Naive B cell (primary cell): ENCODE measurements around the gene DPP10. TPM values are rescaled to one million over a fixed set of nuclear protein-coding genes. Genes with fewer than 3 reads are reported as not detected.
A peak's percentile ranks its signal among the peaks of the same experiment; 100 is the strongest.
"Not testable (repeated sequence)": the region's sequence is repeated elsewhere in the genome, so short reads cannot be mapped to it uniquely, and the experiment has no call there.

Experiments
- ATAC-seq, 2 donors: fragments of 150-1000 bp; cut with Tn5 transposase; 2 replicates each; pipeline ENCODE4 v1.10.0; 2021; ENCODE audit warnings: low read depth in 2 of 2, mild to moderate bottlenecking in 2 of 2, moderate library complexity in 2 of 2
- DNase-seq: peaks from one replicate; pipeline ENCODE4 v3.0.0; 2022
- H3K27ac Mint-ChIP-seq, 6 donors: one replicate each; pipeline ENCODE4 v1.8.0; 2020 to 2022; ENCODE audit warnings: mild to moderate bottlenecking in 6 of 6, mixed read lengths in 6 of 6, moderate library complexity in 5 of 6, inconsistent platforms in 2 of 6
- H3K27me3 Mint-ChIP-seq, 3 donors: one replicate each; pipeline ENCODE4 v1.8.0; 2021 to 2022; ENCODE audit warnings: mixed read lengths in 3 of 3, mild to moderate bottlenecking in 1 of 3
- H3K36me3 Mint-ChIP-seq, 2 donors: one replicate each; pipeline ENCODE4 v1.8.0; 2020 to 2022; ENCODE audit warnings: mixed read lengths in 2 of 2, inconsistent platforms in 1 of 2, mild to moderate bottlenecking in 1 of 2
- H3K4me1 Mint-ChIP-seq, 3 donors: one replicate each; pipeline ENCODE4 v1.8.0; 2020 to 2022; ENCODE audit warnings: mixed read lengths in 3 of 3, inconsistent platforms in 1 of 3, mild to moderate bottlenecking in 1 of 3, moderate library complexity in 1 of 3
- H3K4me3 Mint-ChIP-seq, 8 donors: one replicate each; pipeline ENCODE4 v1.8.0; 2020 to 2022; ENCODE audit warnings: mild to moderate bottlenecking in 8 of 8, mixed read lengths in 8 of 8, moderate library complexity in 8 of 8, inconsistent platforms in 2 of 8
- H3K9me3 Mint-ChIP-seq, 7 donors: one replicate each; pipeline ENCODE4 v1.8.0; 2020 to 2022; ENCODE audit warnings: mixed read lengths in 7 of 7, mild to moderate bottlenecking in 5 of 7, inconsistent platforms in 2 of 7, moderate library complexity in 1 of 7
- polyA plus RNA-seq, 6 donors: library from polyadenylated mRNA; unstranded; fragments of 300-500 nt; fragmentation: Illumina TruSeq; gene quantifications; one replicate each; pipeline ENCODE4 v1.2.3, GENCODE V29; 2021; ENCODE audit warnings: low read depth in 6 of 6

Gene DPP10
- polyA plus RNA-seq, 6 donors from 2014 or later = not detected

GRCh38 chr2:114464961-114465706 lies 22.7 kb downstream of the DPP10 start:
- ATAC-seq (no peak), DNase-seq (no peak)
- Mint-ChIP-seq H3K4me3 (no peak overlapping the region), H3K4me1 (no peaks in the 10 kb centered on the region), H3K9me3 (peaks cover 0 to 2% (median 0%) of the 10 kb centered on the region in 7 donors), H3K27me3 (peaks cover 0 to 8% (median 0%) of the 10 kb centered on the region in 3 donors), H3K36me3 (no peaks in the 10 kb centered on the region), H3K27ac (no peak overlapping the region)

DNA sequence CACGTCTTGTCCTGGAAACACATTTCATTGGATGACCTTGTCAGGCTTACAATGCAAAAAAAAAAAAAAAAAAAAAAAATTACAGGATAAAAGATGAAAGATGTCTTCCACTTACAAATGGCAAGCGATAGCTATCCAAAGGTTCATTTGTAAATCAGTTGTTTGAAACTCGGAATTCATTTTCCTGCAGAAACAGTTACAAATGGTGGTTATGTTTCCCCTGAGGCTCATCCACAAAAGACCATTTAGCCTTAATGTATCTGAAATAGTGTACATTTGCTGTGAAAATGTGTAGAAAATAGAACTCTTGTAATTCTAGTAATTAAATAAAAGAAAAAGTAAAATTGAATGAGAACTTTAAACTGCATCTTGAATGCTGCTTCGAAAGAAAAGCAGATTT lies 25.9 kb downstream of the DPP10 start:
- no peak for ATAC-seq
- no peak overlapping the region for H3K27ac Mint-ChIP-seq
- no peak overlapping the region for H3K4me3 Mint-ChIP-seq
- no peak for DNase-seq
- no peaks in the 10 kb centered on the region for H3K4me1 Mint-ChIP-seq
- no peaks in the 10 kb centered on the region for H3K36me3 Mint-ChIP-seq
- peaks cover 0 to 5% (median 0%) of the 10 kb centered on the region in 3 donors for H3K27me3 Mint-ChIP-seq
- peaks cover 0 to 2% (median 0%) of the 10 kb centered on the region in 7 donors for H3K9me3 Mint-ChIP-seq

DNA sequence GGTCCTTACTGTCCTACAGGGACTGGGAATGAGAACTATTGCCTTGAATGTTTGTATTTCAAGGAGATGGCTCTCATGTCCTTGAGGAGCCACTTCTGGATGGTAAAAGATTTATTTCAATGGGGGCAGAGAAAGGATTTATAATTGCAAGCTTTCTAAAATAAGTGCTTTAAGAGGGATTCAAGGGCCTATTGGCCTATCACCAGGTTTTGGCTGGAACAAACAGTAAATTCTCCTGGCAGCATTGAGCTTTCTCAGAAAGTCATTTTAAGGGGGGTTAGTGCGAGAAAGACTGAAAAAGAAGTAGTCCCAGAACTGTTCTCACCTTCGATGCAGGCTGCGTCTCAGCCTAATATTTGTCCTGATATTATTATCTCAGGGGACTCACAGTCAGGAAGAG lies 29.8 kb downstream of the DPP10 start:
- ATAC-seq (no peak), DNase-seq (no peak)
- H3K36me3 Mint-ChIP-seq = no peaks in the 10 kb centered on the region
- H3K4me3 Mint-ChIP-seq = no peak overlapping the region
- H3K27me3 Mint-ChIP-seq = no peaks in the 10 kb centered on the region
- H3K4me1 Mint-ChIP-seq = no peaks in the 10 kb centered on the region
- H3K9me3 Mint-ChIP-seq = no peaks in the 10 kb centered on the region
- H3K27ac Mint-ChIP-seq = no peak overlapping the region

DNA sequence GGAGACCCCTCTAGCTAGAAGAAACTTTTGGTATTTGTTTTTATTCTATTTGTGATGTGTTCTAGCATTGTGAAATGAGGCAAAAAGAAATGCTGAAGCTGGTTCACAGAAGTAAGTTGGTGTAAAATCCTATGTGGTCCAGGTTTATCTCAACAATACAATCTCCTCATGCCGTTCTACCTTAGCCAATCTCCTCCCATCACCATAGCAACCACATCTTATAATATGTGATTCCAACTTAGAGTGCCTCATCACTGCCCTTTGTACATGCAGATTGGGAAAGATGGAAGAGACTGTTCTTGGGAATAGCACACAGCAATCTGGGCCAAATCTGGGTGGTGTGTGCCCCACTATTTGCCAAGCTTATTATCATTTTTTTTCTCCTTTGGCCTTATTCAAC lies 30.3 kb downstream of the DPP10 start:
- H3K27me3 Mint-ChIP-seq = no peaks in the 10 kb centered on the region
- H3K36me3 Mint-ChIP-seq = no peaks in the 10 kb centered on the region
- H3K4me3 Mint-ChIP-seq = no peak overlapping the region
- no peak for ATAC-seq
- H3K9me3 Mint-ChIP-seq = no peaks in the 10 kb centered on the region
- no peak overlapping the region for H3K27ac Mint-ChIP-seq
- H3K4me1 Mint-ChIP-seq = no peaks in the 10 kb centered on the region
- no peak for DNase-seq

GRCh38 chr2:114488841-114489530 lies 46.5 kb downstream of the DPP10 start:
- Mint-ChIP-seq H3K27ac (no peak overlapping the region), H3K9me3 (peaks cover 0 to 1% (median 0%) of the 10 kb centered on the region in 7 donors), H3K36me3 (no peaks in the 10 kb centered on the region), H3K27me3 (peaks cover 0 to 18% (median 6%) of the 10 kb centered on the region in 3 donors), H3K4me1 (no peaks in the 10 kb centered on the region), H3K4me3 (no peak overlapping the region)
- DNase-seq = no peak
- no peak for ATAC-seq

DNA sequence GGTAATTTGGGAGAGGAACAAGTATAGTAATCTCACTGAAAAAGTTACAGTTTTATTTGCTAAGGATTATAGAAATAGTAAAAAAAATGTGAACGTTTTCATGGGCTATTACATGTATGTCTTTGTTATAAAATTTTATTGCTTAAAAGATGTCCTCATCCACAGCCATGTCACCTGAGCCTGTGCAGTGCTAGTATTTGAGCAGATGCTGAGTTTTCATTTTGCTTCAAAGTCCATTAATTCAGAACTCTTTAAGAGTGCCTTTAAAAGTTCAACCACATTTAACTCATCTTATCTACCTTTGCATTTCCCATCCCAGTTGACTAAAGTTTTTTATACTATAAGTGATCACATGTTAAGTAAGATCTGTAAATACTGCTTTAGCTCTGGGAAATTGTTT lies 52.6 kb downstream of the DPP10 start:
- peaks cover 0 to 10% (median 0%) of the 10 kb centered on the region in 7 donors for H3K9me3 Mint-ChIP-seq
- H3K4me3 Mint-ChIP-seq = no peak overlapping the region
- ATAC-seq = no peak
- no peaks in the 10 kb centered on the region for H3K4me1 Mint-ChIP-seq
- no peak for DNase-seq
- no peak overlapping the region for H3K27ac Mint-ChIP-seq
- H3K27me3 Mint-ChIP-seq = peaks cover 0 to 7% (median 6%) of the 10 kb centered on the region in 3 donors
- no peaks in the 10 kb centered on the region for H3K36me3 Mint-ChIP-seq

DNA sequence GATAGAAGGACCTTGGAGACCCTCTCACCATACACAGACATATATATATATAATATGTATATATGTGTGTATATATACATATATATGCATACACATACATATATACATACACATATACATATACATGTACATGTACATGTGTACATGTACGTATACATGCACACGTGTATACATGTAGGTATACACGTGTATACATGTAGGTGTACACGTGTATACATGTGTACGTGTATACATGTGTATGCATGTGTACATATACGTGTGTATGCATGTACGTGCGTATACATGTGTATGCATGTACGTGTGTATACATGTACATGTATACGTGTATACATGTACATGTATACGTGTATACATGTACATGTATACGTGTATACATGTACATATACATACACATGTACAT lies 54.5 kb downstream of the DPP10 start:
- no peaks in the 10 kb centered on the region for H3K36me3 Mint-ChIP-seq
- no peak overlapping the region for H3K4me3 Mint-ChIP-seq
- H3K27me3 Mint-ChIP-seq = no peaks in the 10 kb centered on the region
- ATAC-seq (no peak), DNase-seq (no peak)
- peaks cover 0 to 10% (median 0%) of the 10 kb centered on the region in 7 donors for H3K9me3 Mint-ChIP-seq
- H3K27ac Mint-ChIP-seq = no peak overlapping the region
- H3K4me1 Mint-ChIP-seq = no peaks in the 10 kb centered on the region

DNA sequence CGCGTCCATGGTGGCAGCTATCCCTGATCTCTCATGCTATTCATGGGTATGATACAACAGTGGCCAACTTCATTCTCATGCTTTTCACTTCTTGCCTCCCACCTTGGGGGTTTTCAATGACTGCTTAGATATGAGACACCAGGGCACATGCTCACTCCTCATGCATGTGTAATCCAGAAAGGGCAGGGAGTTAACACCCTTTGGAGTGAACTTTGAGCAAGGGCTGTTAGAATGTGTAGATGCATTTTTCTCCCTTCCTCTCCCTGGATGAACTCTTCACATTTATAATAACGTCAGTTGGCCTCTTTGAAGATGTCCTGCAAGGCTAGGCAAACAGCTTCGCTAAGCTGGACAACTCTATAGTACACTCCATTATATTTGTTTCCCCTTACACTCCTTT lies 56.7 kb downstream of the DPP10 start:
- peaks cover 0 to 10% (median 0%) of the 10 kb centered on the region in 7 donors for H3K9me3 Mint-ChIP-seq
- no peak for ATAC-seq
- DNase-seq = no peak
- no peak overlapping the region for H3K4me3 Mint-ChIP-seq
- peaks cover 0 to 3% (median 0%) of the 10 kb centered on the region in 3 donors for H3K27me3 Mint-ChIP-seq
- H3K4me1 Mint-ChIP-seq = no peaks in the 10 kb centered on the region
- no peak overlapping the region for H3K27ac Mint-ChIP-seq
- no peaks in the 10 kb centered on the region for H3K36me3 Mint-ChIP-seq

GRCh38 chr2:114507744-114508143 lies 65.3 kb downstream of the DPP10 start:
- peaks cover 0 to 7% (median 3%) of the 10 kb centered on the region in 3 donors for H3K27me3 Mint-ChIP-seq

DNA sequence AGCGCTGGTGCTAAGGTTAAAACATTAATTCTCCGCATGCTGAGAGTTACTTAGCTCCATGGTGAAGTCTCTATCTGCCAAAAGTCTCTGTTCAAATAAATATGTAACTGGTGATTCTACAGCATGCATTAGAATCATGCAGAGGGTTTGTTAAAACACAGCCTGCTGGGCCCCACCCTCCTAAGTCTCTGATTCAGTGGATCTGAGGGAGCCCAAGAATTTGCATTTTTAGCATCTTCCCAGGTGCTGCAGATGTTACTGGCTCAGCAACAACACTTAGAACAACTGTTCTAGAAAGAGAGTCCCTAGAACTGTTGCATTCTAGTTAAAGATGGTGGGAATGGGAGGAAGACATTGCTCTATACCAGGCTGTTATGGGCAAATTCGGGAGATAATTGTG lies 73.4 kb downstream of the DPP10 start:
- Mint-ChIP-seq H3K4me3 (no peak overlapping the region), H3K27me3 (peaks cover 0 to 18% (median 15%) of the 10 kb centered on the region in 3 donors), H3K36me3 (no peaks in the 10 kb centered on the region), H3K27ac (peak overlapping the region in 1 of 6 donors; percentile 13), H3K4me1 (no peaks in the 10 kb centered on the region), H3K9me3 (peaks cover 0 to 3% (median 0%) of the 10 kb centered on the region in 7 donors)
- no peak for DNase-seq
- ATAC-seq = no peak

More at GRCh38 chr2:114507744-114508143, 65.3 kb downstream of the DPP10 start:
- ATAC-seq = no peak
- Mint-ChIP-seq H3K36me3 (no peaks in the 10 kb centered on the region), H3K4me3 (no peak overlapping the region), H3K4me1 (no peaks in the 10 kb centered on the region), H3K27ac (no peak overlapping the region), H3K9me3 (peaks cover 0 to 4% (median 0%) of the 10 kb centered on the region in 7 donors)
- no peak for DNase-seq

GRCh38 chr2:114517580-114517979 lies 75.1 kb downstream of the DPP10 start:
- ATAC-seq (no peak), DNase-seq (no peak)
- Mint-ChIP-seq H3K27me3 (peaks cover 0 to 18% (median 9%) of the 10 kb centered on the region in 3 donors), H3K9me3 (peaks cover 0 to 5% (median 0%) of the 10 kb centered on the region in 7 donors), H3K27ac (no peak overlapping the region), H3K36me3 (no peaks in the 10 kb centered on the region), H3K4me1 (no peaks in the 10 kb centered on the region), H3K4me3 (no peak overlapping the region)

DNA sequence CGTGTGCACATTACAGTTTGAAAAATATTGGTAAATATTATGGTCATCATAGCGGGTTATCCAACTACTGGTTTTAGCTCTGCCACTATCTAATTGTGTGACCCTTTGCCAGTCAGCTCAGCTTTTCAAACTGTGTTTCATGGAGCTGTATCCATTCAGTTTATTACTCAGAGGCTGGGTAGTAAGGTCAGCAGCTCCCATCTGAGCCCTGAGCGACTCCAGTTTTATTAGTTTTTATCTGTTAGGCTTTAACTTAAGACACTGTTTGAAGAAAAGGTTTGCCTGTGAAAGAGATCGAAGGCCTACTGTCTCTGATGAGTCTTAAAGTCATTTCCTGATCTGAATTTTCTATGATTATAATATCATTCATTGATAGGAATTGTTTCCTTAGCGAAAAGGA lies 76.3 kb downstream of the DPP10 start:
- no peaks in the 10 kb centered on the region for H3K36me3 Mint-ChIP-seq
- peaks cover 0 to 14% (median 8%) of the 10 kb centered on the region in 3 donors for H3K27me3 Mint-ChIP-seq
- DNase-seq (no peak), ATAC-seq (no peak)
- no peaks in the 10 kb centered on the region for H3K4me1 Mint-ChIP-seq
- H3K9me3 Mint-ChIP-seq = peaks cover 0 to 9% (median 0%) of the 10 kb centered on the region in 7 donors
- H3K4me3 Mint-ChIP-seq = no peak overlapping the region
- H3K27ac Mint-ChIP-seq = peak overlapping the region in 1 of 6 donors; percentile 33

GRCh38 chr2:114522612-114523011 lies 80.2 kb downstream of the DPP10 start:
- not testable (repeated sequence) for H3K27ac Mint-ChIP-seq, H3K9me3 Mint-ChIP-seq, DNase-seq, H3K27me3 Mint-ChIP-seq, ATAC-seq, H3K4me1 Mint-ChIP-seq, H3K4me3 Mint-ChIP-seq, H3K36me3 Mint-ChIP-seq

DNA sequence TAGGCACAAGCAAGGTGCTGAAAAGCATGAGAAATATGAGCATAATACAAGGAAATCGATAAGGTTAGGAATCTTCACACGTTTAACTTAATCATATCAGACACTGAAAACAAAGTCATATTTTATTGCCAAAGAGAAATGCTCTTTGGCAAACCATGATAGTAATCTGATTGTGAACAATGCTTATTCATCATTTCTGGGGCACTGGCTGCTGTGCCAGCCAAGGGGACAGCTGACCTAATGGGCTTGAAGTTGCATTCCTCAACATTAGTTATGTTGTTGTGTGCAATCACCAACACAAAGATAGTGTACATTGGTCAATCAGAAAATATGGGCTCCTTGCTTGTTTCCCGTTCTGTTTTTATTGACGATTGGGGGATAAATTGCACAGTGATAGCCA lies 83.5 kb downstream of the DPP10 start:
- no peak overlapping the region for H3K4me3 Mint-ChIP-seq
- DNase-seq = no peak
- no peaks in the 10 kb centered on the region for H3K36me3 Mint-ChIP-seq
- peaks cover 0 to 7% (median 4%) of the 10 kb centered on the region in 3 donors for H3K27me3 Mint-ChIP-seq
- ATAC-seq = no peak
- H3K9me3 Mint-ChIP-seq = peaks cover 0 to 6% (median 3%) of the 10 kb centered on the region in 7 donors
- no peaks in the 10 kb centered on the region for H3K4me1 Mint-ChIP-seq
- no peak overlapping the region for H3K27ac Mint-ChIP-seq
